OCI-LY1 (cell line): Measurements from ENCODE around the gene RFX4.

ENCODE experiments used
- H2AFZ ChIP-seq: fragments of 200-600 bp; sonication (generic), shearing (Covaris generic); 2 replicates; pipeline ENCODE4 v1.6.0; 2014; ENCODE audit warnings: antibody characterized with exemption, mild to moderate bottlenecking, low read length
- H3F3A ChIP-seq: fragments of 200-600 bp; sonication (generic), shearing (Covaris generic); 2 replicates; pipeline ENCODE4 v1.6.0; 2014; ENCODE audit warnings: mild to moderate bottlenecking, antibody characterized with exemption, low read length, moderate library complexity; ENCODE audit not compliant: insufficient read depth
- H3K27ac ChIP-seq: fragments of 200-600 bp; sonication (generic); 2 replicates; pipeline ENCODE4 v1.5.1; 2014; ENCODE audit warnings: low read length, mixed run types, mild to moderate bottlenecking, low read depth; ENCODE audit not compliant: poor library complexity, severe bottlenecking
- H3K27me3 ChIP-seq: fragments of 200-600 bp; sonication (generic); 2 replicates; pipeline ENCODE4 v1.6.0; 2014; ENCODE audit warnings: antibody characterized with exemption, mild to moderate bottlenecking, low read length, moderate library complexity; ENCODE audit not compliant: insufficient read depth
- H3K36me3 ChIP-seq: fragments of 200-600 bp; sonication (generic); 2 replicates; pipeline ENCODE4 v1.6.1; 2014; ENCODE audit warnings: mild to moderate bottlenecking, antibody characterized with exemption, low read length, moderate library complexity, mixed read lengths; ENCODE audit not compliant: insufficient read depth
- H3K4me1 ChIP-seq: fragments of 200-600 bp; sonication (generic); 2 replicates; pipeline ENCODE4 v1.5.1; 2014; ENCODE audit warnings: mild to moderate bottlenecking, low read length, moderate library complexity; ENCODE audit not compliant: insufficient read depth, severe bottlenecking
- H3K4me2 ChIP-seq: fragments of 200-600 bp; sonication (generic), shearing (Covaris generic); 2 replicates; pipeline ENCODE4 v1.6.1; 2014; ENCODE audit warnings: low read length
- H3K4me3 ChIP-seq: fragments of 200-600 bp; sonication (generic); 2 replicates; pipeline ENCODE4 v1.5.1; 2014; ENCODE audit warnings: low read length, low read depth, mild to moderate bottlenecking, mixed read lengths; ENCODE audit not compliant: poor library complexity, severe bottlenecking
- H3K79me2 ChIP-seq: fragments of 200-600 bp; shearing (Covaris generic); 2 replicates; pipeline ENCODE4 v1.6.1; 2016; ENCODE audit warnings: mixed run types, low read length, mixed read lengths; ENCODE audit not compliant: insufficient read depth
- H3K9ac ChIP-seq: fragments of 200-600 bp; sonication (generic), shearing (Covaris generic); 2 replicates; pipeline ENCODE4 v1.6.1; 2014; ENCODE audit warnings: mild to moderate bottlenecking, low read length, mixed read lengths
- H3K9me2 ChIP-seq: fragments of 200-600 bp; sonication (generic), shearing (Covaris generic); 2 replicates; pipeline ENCODE4 v1.6.1; 2014; ENCODE audit warnings: low read depth, mild to moderate bottlenecking, low read length, mixed read lengths
- H3K9me3 ChIP-seq: fragments of 200-600 bp; shearing (Covaris generic); 2 replicates; pipeline ENCODE4 v1.6.1; 2014; ENCODE audit warnings: low read length, mixed read lengths
- H4K20me1 ChIP-seq: fragments of 200-600 bp; sonication (generic), shearing (Covaris generic); 2 replicates; pipeline ENCODE4 v1.6.0; 2016; ENCODE audit warnings: mild to moderate bottlenecking, low read length; ENCODE audit not compliant: insufficient read depth
- EZH2 ChIP-seq: fragments of 200-600 bp; sonication (generic), shearing (Covaris generic); IDR thresholded peaks from 2 replicates; pipeline ENCODE4 v1.8.0; 2017; ENCODE audit warnings: borderline replicate concordance, mixed run types, mild to moderate bottlenecking, antibody characterized with exemption, low read length, moderate library complexity, mixed read lengths
- TF ChIP-seq, protein P1 (sequence below): fragments of 200-600 bp; sonication (generic), shearing (Covaris generic); IDR thresholded peaks from 2 replicates; pipeline ENCODE4 v1.5.1; 2017; ENCODE audit warnings: mild to moderate bottlenecking, antibody characterized with exemption, low read length, moderate library complexity, mixed read lengths

Gene RFX4

GRCh38 chr12:106670131-106670530 lies 87.3 kb downstream of the RFX4 start:
- Histone ChIP-seq H3K27ac (no peak overlapping the region), H3K9ac (no peak overlapping the region), H3K36me3 (no peaks in the 10 kb centered on the region), H3K27me3 (no peaks in the 10 kb centered on the region), H3K79me2 (no peaks in the 10 kb centered on the region), H2AFZ (no peak overlapping the region), H4K20me1 (no peaks in the 10 kb centered on the region), H3K4me2 (no peak overlapping the region), H3K4me1 (no peaks in the 10 kb centered on the region), H3F3A (no peaks in the 10 kb centered on the region), H3K4me3 (no peak overlapping the region), H3K9me3 (no peaks in the 10 kb centered on the region), H3K9me2 (no peaks in the 10 kb centered on the region)
- no peak for TF ChIP-seq EZH2
- TF ChIP-seq, protein P1, sequence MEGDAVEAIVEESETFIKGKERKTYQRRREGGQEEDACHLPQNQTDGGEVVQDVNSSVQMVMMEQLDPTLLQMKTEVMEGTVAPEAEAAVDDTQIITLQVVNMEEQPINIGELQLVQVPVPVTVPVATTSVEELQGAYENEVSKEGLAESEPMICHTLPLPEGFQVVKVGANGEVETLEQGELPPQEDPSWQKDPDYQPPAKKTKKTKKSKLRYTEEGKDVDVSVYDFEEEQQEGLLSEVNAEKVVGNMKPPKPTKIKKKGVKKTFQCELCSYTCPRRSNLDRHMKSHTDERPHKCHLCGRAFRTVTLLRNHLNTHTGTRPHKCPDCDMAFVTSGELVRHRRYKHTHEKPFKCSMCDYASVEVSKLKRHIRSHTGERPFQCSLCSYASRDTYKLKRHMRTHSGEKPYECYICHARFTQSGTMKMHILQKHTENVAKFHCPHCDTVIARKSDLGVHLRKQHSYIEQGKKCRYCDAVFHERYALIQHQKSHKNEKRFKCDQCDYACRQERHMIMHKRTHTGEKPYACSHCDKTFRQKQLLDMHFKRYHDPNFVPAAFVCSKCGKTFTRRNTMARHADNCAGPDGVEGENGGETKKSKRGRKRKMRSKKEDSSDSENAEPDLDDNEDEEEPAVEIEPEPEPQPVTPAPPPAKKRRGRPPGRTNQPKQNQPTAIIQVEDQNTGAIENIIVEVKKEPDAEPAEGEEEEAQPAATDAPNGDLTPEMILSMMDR = no peak

GRCh38 chr12:106671840-106672239 lies 89.0 kb downstream of the RFX4 start:
- no peaks in the 10 kb centered on the region for H3K79me2 ChIP-seq
- H4K20me1 ChIP-seq = no peaks in the 10 kb centered on the region
- no peak overlapping the region for H3K4me3 ChIP-seq
- H3K9me2 ChIP-seq = no peaks in the 10 kb centered on the region
- no peak overlapping the region for H3K27ac ChIP-seq
- no peaks in the 10 kb centered on the region for H3F3A ChIP-seq
- no peak overlapping the region for H2AFZ ChIP-seq
- no peak overlapping the region for H3K9ac ChIP-seq
- H3K36me3 ChIP-seq = no peaks in the 10 kb centered on the region
- H3K4me1 ChIP-seq = no peaks in the 10 kb centered on the region
- TF ChIP-seq EZH2 = no peak
- TF ChIP-seq, protein P1 = no peak
- no peak overlapping the region for H3K4me2 ChIP-seq
- H3K9me3 ChIP-seq = no peaks in the 10 kb centered on the region
- no peaks in the 10 kb centered on the region for H3K27me3 ChIP-seq

- H3K27ac ChIP-seq = no peak overlapping the region
- no peaks in the 10 kb centered on the region for H3K79me2 ChIP-seq
- no peaks in the 10 kb centered on the region for H3K9me3 ChIP-seq
- no peaks in the 10 kb centered on the region for H3K4me1 ChIP-seq
- no peaks in the 10 kb centered on the region for H3K36me3 ChIP-seq
- H3K9ac ChIP-seq = no peak overlapping the region
- no peaks in the 10 kb centered on the region for H3F3A ChIP-seq
- no peaks in the 10 kb centered on the region for H4K20me1 ChIP-seq
- H3K9me2 ChIP-seq = no peaks in the 10 kb centered on the region
- no peak overlapping the region for H3K4me2 ChIP-seq
- H2AFZ ChIP-seq = no peak overlapping the region
- no peak overlapping the region for H3K4me3 ChIP-seq
- TF ChIP-seq, protein P1 = no peak
- TF ChIP-seq EZH2 = no peak
- no peaks in the 10 kb centered on the region for H3K27me3 ChIP-seq
These were observed 89.7 kb downstream of the RFX4 start for GRCh38 chr12:106672314-106673025.
